WTC11 (cell line): Measurements from ENCODE around the gene PTGER1. TPM values are rescaled to one million over a fixed set of nuclear protein-coding genes. Genes with fewer than 3 reads are reported as not detected.

Experiments used
- ATAC-seq: fragments of 200-7000 bp; cut with Tn5 transposase; 2 replicates; pipeline ENCODE4 v1.10.0; 2021; ENCODE audit warnings: mild to moderate bottlenecking, moderate library complexity
- CTCF ChIA-PET: fragments of 300-600 bp; sonication (Branson Sonifier 250); formaldehyde crosslinking; loops from one replicate; lab custom pipeline; 2021; ENCODE audit warnings: antibody characterized with exemption; lab: Charles Lee
- POLR2A ChIA-PET: fragments of 350-600 bp; sonication (Branson Sonifier 250); formaldehyde crosslinking; loops from one replicate; lab custom pipeline; 2021; ENCODE audit warnings: antibody characterized with exemption; lab: Charles Lee
- DNase-seq: peaks from one replicate; pipeline ENCODE4 v3.0.0; 2021; ENCODE audit warnings: low spot score
- H3K27ac Mint-ChIP-seq: 2 replicates; pipeline ENCODE4 v1.8.0; 2021; ENCODE audit warnings: mixed read lengths
- H3K27me3 Mint-ChIP-seq: 2 replicates; pipeline ENCODE4 v1.8.0; 2021; ENCODE audit warnings: low read depth, mild to moderate bottlenecking, moderate library complexity, mixed read lengths
- H3K36me3 Mint-ChIP-seq: 2 replicates; pipeline ENCODE4 v1.8.0; 2021; ENCODE audit warnings: mixed read lengths
- H3K4me1 Mint-ChIP-seq: 2 replicates; pipeline ENCODE4 v1.8.0; 2022; ENCODE audit warnings: mixed read lengths
- H3K4me3 Mint-ChIP-seq: 2 replicates; pipeline ENCODE4 v1.8.0; 2021; ENCODE audit warnings: mild to moderate bottlenecking, moderate library complexity, mixed read lengths
- H3K9me3 Mint-ChIP-seq: 2 replicates; pipeline ENCODE4 v1.8.0; 2021; ENCODE audit warnings: mixed read lengths
- ATF1 ChIP-seq: sonication (generic); formaldehyde crosslinking; IDR thresholded peaks from 2 replicates; pipeline ENCODE4 v1.8.1; 2023; ENCODE audit warnings: mild to moderate bottlenecking, moderate library complexity, missing genetic modification reagents
- GRHL2 ChIP-seq: fragments of 250-450 bp; sonication (Bioruptor Pico); IDR thresholded peaks from 2 replicates; pipeline ENCODE4 v1.8.0; 2022; ENCODE audit warnings: mild to moderate bottlenecking, moderate library complexity; ENCODE audit not compliant: insufficient replicate concordance, severe bottlenecking
- GTF2I ChIP-seq: fragments of 250-450 bp; sonication (Bioruptor Pico); conservative IDR thresholded peaks from 2 replicates; pipeline ENCODE4 v1.4.0; 2021; ENCODE audit warnings: mild to moderate bottlenecking
- HMGA2 ChIP-seq: fragments of 250-450 bp; sonication (Bioruptor Pico); IDR thresholded peaks from 2 replicates; pipeline ENCODE4 v1.4.0; 2021; ENCODE audit warnings: mild to moderate bottlenecking, moderate library complexity
- NFYB ChIP-seq: sonication (generic); formaldehyde crosslinking; conservative IDR thresholded peaks from 2 replicates; pipeline ENCODE4 v1.8.0; 2022; ENCODE audit warnings: low read depth, missing genetic modification reagents
- TEAD1 ChIP-seq: sonication (generic); formaldehyde crosslinking; IDR thresholded peaks from 2 replicates; pipeline ENCODE4 v1.8.0; 2022; ENCODE audit warnings: mild to moderate bottlenecking, missing genetic modification reagents
- TP53 ChIP-seq: sonication (generic); formaldehyde crosslinking; IDR thresholded peaks from 2 replicates; pipeline ENCODE4 v1.8.1; 2023; ENCODE audit warnings: mild to moderate bottlenecking, missing genetic modification reagents
- ZNF121 ChIP-seq: sonication (generic); formaldehyde crosslinking; IDR thresholded peaks from 2 replicates; pipeline ENCODE4 v1.8.0; 2023; ENCODE audit warnings: missing genetic modification reagents
- ZNF219 ChIP-seq: sonication (generic); formaldehyde crosslinking; IDR thresholded peaks from 2 replicates; pipeline ENCODE4 v1.8.0; 2023; ENCODE audit warnings: missing genetic modification reagents, mild to moderate bottlenecking, borderline replicate concordance
- total RNA-seq: library from RNA; stranded (reverse); gene quantifications from 3 replicates; pipeline ENCODE4 v1.2.3, GENCODE V29; 2021
- TF ChIP-seq, protein P1 (sequence below): sonication (generic); formaldehyde crosslinking; IDR thresholded peaks from 2 replicates; pipeline ENCODE4 v1.8.1; 2022; ENCODE audit warnings: low read depth, mild to moderate bottlenecking, moderate library complexity, missing genetic modification reagents, borderline replicate concordance
- TF ChIP-seq, protein P2 (sequence below): sonication (generic); formaldehyde crosslinking; IDR thresholded peaks from 2 replicates; pipeline ENCODE4 v1.8.0; 2023; ENCODE audit warnings: missing genetic modification reagents
- TF ChIP-seq, protein P3 (sequence below): sonication (generic); formaldehyde crosslinking; conservative IDR thresholded peaks from 2 replicates; pipeline ENCODE4 v1.8.1; 2022; ENCODE audit warnings: mild to moderate bottlenecking, missing genetic modification reagents
- TF ChIP-seq, protein P4 (sequence below): fragments of 250-450 bp; sonication (Bioruptor Pico); IDR thresholded peaks from 2 replicates; pipeline ENCODE4 v2.1.2; 2022; ENCODE audit warnings: mild to moderate bottlenecking, moderate library complexity
- TF ChIP-seq, protein P5 (sequence below): sonication (generic); formaldehyde crosslinking; IDR thresholded peaks from 2 replicates; pipeline ENCODE4 v1.8.1; 2023; ENCODE audit warnings: mild to moderate bottlenecking, missing genetic modification reagents
- TF ChIP-seq, protein P6 (sequence below): sonication (generic); formaldehyde crosslinking; IDR thresholded peaks from 2 replicates; pipeline ENCODE4 v1.8.1; 2023; ENCODE audit warnings: mild to moderate bottlenecking, missing genetic modification reagents, borderline replicate concordance
- TF ChIP-seq, protein P7 (sequence below): sonication (generic); formaldehyde crosslinking; IDR thresholded peaks from 2 replicates; pipeline ENCODE4 v1.8.1; 2023; ENCODE audit warnings: mild to moderate bottlenecking, moderate library complexity, missing genetic modification reagents
- TF ChIP-seq, protein P8 (sequence below): fragments of 250-450 bp; sonication (Bioruptor Pico); IDR thresholded peaks from 2 replicates; pipeline ENCODE4 v1.9.0; 2021; ENCODE audit warnings: mild to moderate bottlenecking, borderline replicate concordance

Gene PTGER1
- total RNA-seq, 1 experiment from 2014 or later: 0.68 TPM

DNA sequence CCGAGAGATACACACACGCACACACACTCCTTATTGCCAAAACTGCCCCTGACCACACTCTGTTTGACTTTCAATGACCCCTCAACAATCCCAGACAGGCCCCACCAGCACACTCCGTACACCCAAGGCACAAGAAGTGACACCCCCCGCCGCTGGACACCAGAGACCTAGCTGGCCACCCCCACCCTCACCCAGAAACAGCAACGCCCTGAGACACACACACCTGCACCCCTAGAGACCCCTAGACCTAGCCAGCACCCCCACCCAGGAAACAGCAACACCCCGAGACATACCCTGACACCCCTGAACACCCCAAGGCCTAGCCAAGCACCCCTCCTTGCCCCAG lies 1.1 kb upstream of the PTGER1 start:
- TF ChIP-seq, protein P1, sequence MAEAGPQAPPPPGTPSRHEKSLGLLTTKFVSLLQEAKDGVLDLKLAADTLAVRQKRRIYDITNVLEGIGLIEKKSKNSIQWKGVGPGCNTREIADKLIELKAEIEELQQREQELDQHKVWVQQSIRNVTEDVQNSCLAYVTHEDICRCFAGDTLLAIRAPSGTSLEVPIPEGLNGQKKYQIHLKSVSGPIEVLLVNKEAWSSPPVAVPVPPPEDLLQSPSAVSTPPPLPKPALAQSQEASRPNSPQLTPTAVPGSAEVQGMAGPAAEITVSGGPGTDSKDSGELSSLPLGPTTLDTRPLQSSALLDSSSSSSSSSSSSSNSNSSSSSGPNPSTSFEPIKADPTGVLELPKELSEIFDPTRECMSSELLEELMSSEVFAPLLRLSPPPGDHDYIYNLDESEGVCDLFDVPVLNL (CRISPR knock-in tag): no peak
- TF ChIP-seq, protein P2, sequence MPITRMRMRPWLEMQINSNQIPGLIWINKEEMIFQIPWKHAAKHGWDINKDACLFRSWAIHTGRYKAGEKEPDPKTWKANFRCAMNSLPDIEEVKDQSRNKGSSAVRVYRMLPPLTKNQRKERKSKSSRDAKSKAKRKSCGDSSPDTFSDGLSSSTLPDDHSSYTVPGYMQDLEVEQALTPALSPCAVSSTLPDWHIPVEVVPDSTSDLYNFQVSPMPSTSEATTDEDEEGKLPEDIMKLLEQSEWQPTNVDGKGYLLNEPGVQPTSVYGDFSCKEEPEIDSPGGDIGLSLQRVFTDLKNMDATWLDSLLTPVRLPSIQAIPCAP (CRISPR knock-in tag): no peak
- TF ChIP-seq NFYB (CRISPR knock-in tag): no peak
- TF ChIP-seq GTF2I: no peak
- TF ChIP-seq, protein P3, sequence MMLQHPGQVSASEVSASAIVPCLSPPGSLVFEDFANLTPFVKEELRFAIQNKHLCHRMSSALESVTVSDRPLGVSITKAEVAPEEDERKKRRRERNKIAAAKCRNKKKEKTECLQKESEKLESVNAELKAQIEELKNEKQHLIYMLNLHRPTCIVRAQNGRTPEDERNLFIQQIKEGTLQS (CRISPR knock-in tag): no peak
- TF ChIP-seq GRHL2 (CRISPR knock-in tag): no peak
- no peak for TF ChIP-seq HMGA2 (CRISPR knock-in tag)
- TF ChIP-seq, protein P4, sequence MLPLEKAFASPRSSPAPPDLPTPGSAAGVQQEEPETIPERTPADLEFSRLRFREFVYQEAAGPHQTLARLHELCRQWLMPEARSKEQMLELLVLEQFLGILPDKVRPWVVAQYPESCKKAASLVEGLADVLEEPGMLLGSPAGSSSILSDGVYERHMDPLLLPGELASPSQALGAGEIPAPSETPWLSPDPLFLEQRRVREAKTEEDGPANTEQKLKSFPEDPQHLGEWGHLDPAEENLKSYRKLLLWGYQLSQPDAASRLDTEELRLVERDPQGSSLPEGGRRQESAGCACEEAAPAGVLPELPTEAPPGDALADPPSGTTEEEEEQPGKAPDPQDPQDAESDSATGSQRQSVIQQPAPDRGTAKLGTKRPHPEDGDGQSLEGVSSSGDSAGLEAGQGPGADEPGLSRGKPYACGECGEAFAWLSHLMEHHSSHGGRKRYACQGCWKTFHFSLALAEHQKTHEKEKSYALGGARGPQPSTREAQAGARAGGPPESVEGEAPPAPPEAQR: no peak
- no peak for TF ChIP-seq TEAD1 (CRISPR knock-in tag)
- TF ChIP-seq TP53: no peak
- TF ChIP-seq, protein P5, sequence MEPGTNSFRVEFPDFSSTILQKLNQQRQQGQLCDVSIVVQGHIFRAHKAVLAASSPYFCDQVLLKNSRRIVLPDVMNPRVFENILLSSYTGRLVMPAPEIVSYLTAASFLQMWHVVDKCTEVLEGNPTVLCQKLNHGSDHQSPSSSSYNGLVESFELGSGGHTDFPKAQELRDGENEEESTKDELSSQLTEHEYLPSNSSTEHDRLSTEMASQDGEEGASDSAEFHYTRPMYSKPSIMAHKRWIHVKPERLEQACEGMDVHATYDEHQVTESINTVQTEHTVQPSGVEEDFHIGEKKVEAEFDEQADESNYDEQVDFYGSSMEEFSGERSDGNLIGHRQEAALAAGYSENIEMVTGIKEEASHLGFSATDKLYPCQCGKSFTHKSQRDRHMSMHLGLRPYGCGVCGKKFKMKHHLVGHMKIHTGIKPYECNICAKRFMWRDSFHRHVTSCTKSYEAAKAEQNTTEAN (CRISPR knock-in tag): no peak
- no peak for TF ChIP-seq ATF1 (CRISPR knock-in tag)
- TF ChIP-seq, protein P6, sequence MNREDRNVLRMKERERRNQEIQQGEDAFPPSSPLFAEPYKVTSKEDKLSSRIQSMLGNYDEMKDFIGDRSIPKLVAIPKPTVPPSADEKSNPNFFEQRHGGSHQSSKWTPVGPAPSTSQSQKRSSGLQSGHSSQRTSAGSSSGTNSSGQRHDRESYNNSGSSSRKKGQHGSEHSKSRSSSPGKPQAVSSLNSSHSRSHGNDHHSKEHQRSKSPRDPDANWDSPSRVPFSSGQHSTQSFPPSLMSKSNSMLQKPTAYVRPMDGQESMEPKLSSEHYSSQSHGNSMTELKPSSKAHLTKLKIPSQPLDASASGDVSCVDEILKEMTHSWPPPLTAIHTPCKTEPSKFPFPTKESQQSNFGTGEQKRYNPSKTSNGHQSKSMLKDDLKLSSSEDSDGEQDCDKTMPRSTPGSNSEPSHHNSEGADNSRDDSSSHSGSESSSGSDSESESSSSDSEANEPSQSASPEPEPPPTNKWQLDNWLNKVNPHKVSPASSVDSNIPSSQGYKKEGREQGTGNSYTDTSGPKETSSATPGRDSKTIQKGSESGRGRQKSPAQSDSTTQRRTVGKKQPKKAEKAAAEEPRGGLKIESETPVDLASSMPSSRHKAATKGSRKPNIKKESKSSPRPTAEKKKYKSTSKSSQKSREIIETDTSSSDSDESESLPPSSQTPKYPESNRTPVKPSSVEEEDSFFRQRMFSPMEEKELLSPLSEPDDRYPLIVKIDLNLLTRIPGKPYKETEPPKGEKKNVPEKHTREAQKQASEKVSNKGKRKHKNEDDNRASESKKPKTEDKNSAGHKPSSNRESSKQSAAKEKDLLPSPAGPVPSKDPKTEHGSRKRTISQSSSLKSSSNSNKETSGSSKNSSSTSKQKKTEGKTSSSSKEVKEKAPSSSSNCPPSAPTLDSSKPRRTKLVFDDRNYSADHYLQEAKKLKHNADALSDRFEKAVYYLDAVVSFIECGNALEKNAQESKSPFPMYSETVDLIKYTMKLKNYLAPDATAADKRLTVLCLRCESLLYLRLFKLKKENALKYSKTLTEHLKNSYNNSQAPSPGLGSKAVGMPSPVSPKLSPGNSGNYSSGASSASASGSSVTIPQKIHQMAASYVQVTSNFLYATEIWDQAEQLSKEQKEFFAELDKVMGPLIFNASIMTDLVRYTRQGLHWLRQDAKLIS: no peak
- TF ChIP-seq, protein P7, sequence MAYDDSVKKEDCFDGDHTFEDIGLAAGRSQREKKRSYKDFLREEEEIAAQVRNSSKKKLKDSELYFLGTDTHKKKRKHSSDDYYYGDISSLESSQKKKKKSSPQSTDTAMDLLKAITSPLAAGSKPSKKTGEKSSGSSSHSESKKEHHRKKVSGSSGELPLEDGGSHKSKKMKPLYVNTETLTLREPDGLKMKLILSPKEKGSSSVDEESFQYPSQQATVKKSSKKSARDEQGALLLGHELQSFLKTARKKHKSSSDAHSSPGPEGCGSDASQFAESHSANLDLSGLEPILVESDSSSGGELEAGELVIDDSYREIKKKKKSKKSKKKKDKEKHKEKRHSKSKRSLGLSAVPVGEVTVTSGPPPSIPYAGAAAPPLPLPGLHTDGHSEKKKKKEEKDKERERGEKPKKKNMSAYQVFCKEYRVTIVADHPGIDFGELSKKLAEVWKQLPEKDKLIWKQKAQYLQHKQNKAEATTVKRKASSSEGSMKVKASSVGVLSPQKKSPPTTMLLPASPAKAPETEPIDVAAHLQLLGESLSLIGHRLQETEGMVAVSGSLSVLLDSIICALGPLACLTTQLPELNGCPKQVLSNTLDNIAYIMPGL (CRISPR knock-in tag): no peak
- TF ChIP-seq ZNF219 (CRISPR knock-in tag): no peak
- TF ChIP-seq, protein P8, sequence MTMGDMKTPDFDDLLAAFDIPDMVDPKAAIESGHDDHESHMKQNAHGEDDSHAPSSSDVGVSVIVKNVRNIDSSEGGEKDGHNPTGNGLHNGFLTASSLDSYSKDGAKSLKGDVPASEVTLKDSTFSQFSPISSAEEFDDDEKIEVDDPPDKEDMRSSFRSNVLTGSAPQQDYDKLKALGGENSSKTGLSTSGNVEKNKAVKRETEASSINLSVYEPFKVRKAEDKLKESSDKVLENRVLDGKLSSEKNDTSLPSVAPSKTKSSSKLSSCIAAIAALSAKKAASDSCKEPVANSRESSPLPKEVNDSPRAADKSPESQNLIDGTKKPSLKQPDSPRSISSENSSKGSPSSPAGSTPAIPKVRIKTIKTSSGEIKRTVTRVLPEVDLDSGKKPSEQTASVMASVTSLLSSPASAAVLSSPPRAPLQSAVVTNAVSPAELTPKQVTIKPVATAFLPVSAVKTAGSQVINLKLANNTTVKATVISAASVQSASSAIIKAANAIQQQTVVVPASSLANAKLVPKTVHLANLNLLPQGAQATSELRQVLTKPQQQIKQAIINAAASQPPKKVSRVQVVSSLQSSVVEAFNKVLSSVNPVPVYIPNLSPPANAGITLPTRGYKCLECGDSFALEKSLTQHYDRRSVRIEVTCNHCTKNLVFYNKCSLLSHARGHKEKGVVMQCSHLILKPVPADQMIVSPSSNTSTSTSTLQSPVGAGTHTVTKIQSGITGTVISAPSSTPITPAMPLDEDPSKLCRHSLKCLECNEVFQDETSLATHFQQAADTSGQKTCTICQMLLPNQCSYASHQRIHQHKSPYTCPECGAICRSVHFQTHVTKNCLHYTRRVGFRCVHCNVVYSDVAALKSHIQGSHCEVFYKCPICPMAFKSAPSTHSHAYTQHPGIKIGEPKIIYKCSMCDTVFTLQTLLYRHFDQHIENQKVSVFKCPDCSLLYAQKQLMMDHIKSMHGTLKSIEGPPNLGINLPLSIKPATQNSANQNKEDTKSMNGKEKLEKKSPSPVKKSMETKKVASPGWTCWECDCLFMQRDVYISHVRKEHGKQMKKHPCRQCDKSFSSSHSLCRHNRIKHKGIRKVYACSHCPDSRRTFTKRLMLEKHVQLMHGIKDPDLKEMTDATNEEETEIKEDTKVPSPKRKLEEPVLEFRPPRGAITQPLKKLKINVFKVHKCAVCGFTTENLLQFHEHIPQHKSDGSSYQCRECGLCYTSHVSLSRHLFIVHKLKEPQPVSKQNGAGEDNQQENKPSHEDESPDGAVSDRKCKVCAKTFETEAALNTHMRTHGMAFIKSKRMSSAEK (CRISPR knock-in tag): no peak
- TF ChIP-seq ZNF121 (CRISPR knock-in tag): no peak
- Mint-ChIP-seq H3K4me1 (peaks cover 24% of the 10 kb centered on the region), H3K4me3 (no peak overlapping the region), H3K36me3 (peaks cover 4% of the 10 kb centered on the region; the same call in 1 of the 2 replicates), H3K9me3 (no peaks in the 10 kb centered on the region), H3K27ac (no peak overlapping the region), H3K27me3 (peaks cover 12% of the 10 kb centered on the region)
- ChIA-PET POLR2A (no interaction called here), CTCF (interaction anchor here (1.5 to 5.0 kb wide), 2 partner anchors 10 to 70 kb away, joined by 9 to 46 read pairs; no protein-coding TSS in a partner anchor)
- DNase-seq (no peak), ATAC-seq (no peak)
